KMS-11 (cell line): ENCODE measurements around the gene KIF12.

Experiments
- H2AFZ ChIP-seq: fragments of 200-600 bp; sonication (generic); 2 replicates; pipeline ENCODE4 v1.6.1; 2016; ENCODE audit warnings: antibody characterized with exemption, mixed run types, low read depth
- H3K27ac ChIP-seq: fragments of 200-600 bp; sonication (generic); 2 replicates; pipeline ENCODE4 v1.6.1; 2016; ENCODE audit warnings: mild to moderate bottlenecking, mixed run types
- H3K27me3 ChIP-seq: fragments of 200-600 bp; sonication (generic); 2 replicates; pipeline ENCODE4 v1.6.1; 2017; ENCODE audit warnings: mild to moderate bottlenecking, low read depth, mixed run types, moderate library complexity; ENCODE audit not compliant: insufficient read depth
- H3K36me3 ChIP-seq: fragments of 200-600 bp; sonication (generic); 2 replicates; pipeline ENCODE4 v1.6.1; 2017; ENCODE audit warnings: mild to moderate bottlenecking, mixed run types; ENCODE audit not compliant: insufficient read depth
- H3K4me1 ChIP-seq: fragments of 200-600 bp; sonication (generic); 2 replicates; pipeline ENCODE4 v1.6.1; 2016; ENCODE audit warnings: mild to moderate bottlenecking, low read depth, mixed run types; ENCODE audit not compliant: poor library complexity, severe bottlenecking
- H3K4me2 ChIP-seq: fragments of 200-600 bp; sonication (generic); 2 replicates; pipeline ENCODE4 v1.7.0; 2016; ENCODE audit warnings: mild to moderate bottlenecking, mixed run types
- H3K4me3 ChIP-seq: fragments of 200-600 bp; sonication (generic); IDR thresholded peaks from 2 replicates; pipeline ENCODE4 v1.6.1; 2017; ENCODE audit warnings: low read depth, low read length, mixed read lengths; ENCODE audit not compliant: insufficient read depth
- H3K79me2 ChIP-seq: fragments of 200-600 bp; sonication (generic); 2 replicates; pipeline ENCODE4 v1.6.1; 2016; ENCODE audit warnings: low read depth, mixed run types; ENCODE audit not compliant: insufficient read depth
- H3K9ac ChIP-seq: fragments of 200-600 bp; sonication (generic); 2 replicates; pipeline ENCODE4 v1.6.1; 2016; ENCODE audit warnings: mild to moderate bottlenecking, mixed run types
- H4K20me1 ChIP-seq: fragments of 200-600 bp; sonication (generic); 2 replicates; pipeline ENCODE4 v1.6.1; 2016; ENCODE audit warnings: mild to moderate bottlenecking, mixed run types; ENCODE audit not compliant: insufficient read depth
- CTCF ChIP-seq: fragments of 200-600 bp; sonication (generic); conservative IDR thresholded peaks from 2 replicates; pipeline ENCODE4 v1.6.1; 2017; ENCODE audit warnings: low read depth, mild to moderate bottlenecking, antibody characterized with exemption, low read length, moderate library complexity, mixed read lengths

Gene KIF12

DNA sequence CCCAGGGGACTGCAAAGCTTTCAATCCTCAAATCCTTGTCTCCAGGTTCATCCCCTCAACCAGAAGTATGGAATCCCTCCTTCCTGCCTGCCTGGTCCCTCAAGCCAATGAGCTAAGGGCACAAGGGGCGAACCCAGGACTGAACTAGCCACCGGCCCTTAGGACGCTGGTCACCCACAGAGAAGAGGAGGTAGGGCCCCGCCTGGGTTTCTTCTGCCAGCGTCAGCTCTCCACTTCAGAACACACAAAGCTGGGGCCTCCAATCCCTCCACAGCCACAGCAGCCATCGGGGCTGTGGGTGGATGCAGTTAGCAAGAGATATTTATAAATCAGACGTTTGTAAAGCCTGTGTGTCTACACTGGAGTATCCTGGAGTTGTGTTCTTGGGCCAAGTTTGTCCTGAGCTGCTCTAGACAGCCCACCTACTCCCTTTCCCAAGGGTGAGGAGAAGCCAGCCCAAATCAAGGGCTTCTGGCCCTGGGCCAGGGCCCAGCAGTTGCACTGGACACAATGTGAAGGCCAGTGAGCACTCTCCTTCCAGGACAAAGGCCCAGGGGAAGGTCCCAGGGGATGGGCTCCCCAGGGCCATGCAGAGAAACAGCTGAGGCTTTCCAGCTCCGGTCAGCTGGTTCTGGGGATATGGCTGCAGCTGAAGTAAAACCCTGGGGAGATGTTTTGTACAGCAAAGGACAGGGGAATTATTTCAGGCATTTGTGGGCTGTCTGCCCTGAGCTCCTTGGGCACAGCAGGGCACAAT is 39.9 kb downstream of the KIF12 start:
- TF ChIP-seq CTCF: no peak
- Histone ChIP-seq H3K79me2 (no peaks in the 10 kb centered on the region), H3K27me3 (no peaks in the 10 kb centered on the region), H3K9ac (no peak overlapping the region), H3K36me3 (no peaks in the 10 kb centered on the region), H3K4me1 (no peaks in the 10 kb centered on the region), H3K4me2 (no peak overlapping the region), H3K27ac (no peak overlapping the region), H4K20me1 (no peaks in the 10 kb centered on the region), H2AFZ (no peak overlapping the region), H3K4me3 (no peak overlapping the region)

DNA sequence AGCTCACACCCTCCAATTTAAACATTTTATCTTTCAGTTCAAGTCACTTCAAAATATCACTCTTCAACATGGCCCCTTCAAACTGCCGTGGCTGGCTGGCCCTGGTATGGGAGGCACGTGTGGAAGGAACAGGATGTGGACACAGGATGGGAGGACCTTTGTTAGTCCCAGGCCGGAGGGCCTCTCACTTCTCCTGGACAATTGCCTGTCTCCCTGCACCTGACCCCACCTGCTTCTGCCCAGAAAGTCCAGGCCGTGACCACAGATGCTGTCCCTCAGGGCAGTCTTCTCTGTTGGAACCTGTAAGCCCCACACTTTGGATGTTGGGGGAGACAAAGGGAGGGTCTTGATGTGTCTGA is 40.4 kb downstream of the KIF12 start:
- Histone ChIP-seq H4K20me1 (no peaks in the 10 kb centered on the region), H3K79me2 (no peaks in the 10 kb centered on the region), H3K27me3 (no peaks in the 10 kb centered on the region), H3K27ac (no peak overlapping the region), H3K4me3 (no peak overlapping the region), H3K36me3 (no peaks in the 10 kb centered on the region), H2AFZ (no peak overlapping the region), H3K9ac (no peak overlapping the region), H3K4me1 (no peaks in the 10 kb centered on the region), H3K4me2 (no peak overlapping the region)
- no peak for TF ChIP-seq CTCF

- H3K27ac ChIP-seq: no peak overlapping the region
- TF ChIP-seq CTCF: no peak
- H3K4me1 ChIP-seq: no peaks in the 10 kb centered on the region
- no peaks in the 10 kb centered on the region for H4K20me1 ChIP-seq
- no peak overlapping the region for H3K4me2 ChIP-seq
- H3K9ac ChIP-seq: no peak overlapping the region
- no peaks in the 10 kb centered on the region for H3K27me3 ChIP-seq
- no peak overlapping the region for H3K4me3 ChIP-seq
- no peak overlapping the region for H2AFZ ChIP-seq
- H3K36me3 ChIP-seq: no peaks in the 10 kb centered on the region
- no peaks in the 10 kb centered on the region for H3K79me2 ChIP-seq
These were observed 41.8 kb downstream of the KIF12 start for GRCh38 chr9:114057161-114057885.

GRCh38 chr9:114056527-114056926 is 42.6 kb downstream of the KIF12 start:
- H3K4me3 ChIP-seq: no peak overlapping the region
- no peaks in the 10 kb centered on the region for H3K36me3 ChIP-seq
- H2AFZ ChIP-seq: no peak overlapping the region
- H3K4me1 ChIP-seq: no peaks in the 10 kb centered on the region
- H4K20me1 ChIP-seq: no peaks in the 10 kb centered on the region
- H3K9ac ChIP-seq: no peak overlapping the region
- no peak overlapping the region for H3K27ac ChIP-seq
- H3K79me2 ChIP-seq: no peaks in the 10 kb centered on the region
- no peak overlapping the region for H3K4me2 ChIP-seq
- no peak for TF ChIP-seq CTCF
- H3K27me3 ChIP-seq: no peaks in the 10 kb centered on the region
